ENCODE results near the gene SNTG2.

The SNTG2 gene

GRCh38 chr2:1082456-1083205 lies 132.0 kb downstream of the SNTG2 start:
- TF ChIP-seq TAF1 (IDR thresholded peaks at IDR 0.05; ENCODE audit: borderline replicate concordance, insufficient read depth, low read length) (no peak), REST (IDR thresholded peaks at IDR 0.05; ENCODE audit: insufficient read depth in 1 of 2, low read depth in 2 of 2, low read length in 2 of 2) (no peak), POLR2AphosphoS5 (IDR thresholded peaks at IDR 0.05; ENCODE audit: low read depth, low read length) (no peak), SIN3A (IDR thresholded peaks at IDR 0.05; ENCODE audit: borderline replicate concordance, insufficient read depth, low read length) (no peak), FOXP2 (optimal IDR thresholded peaks at IDR 0.05; ENCODE audit: borderline replicate concordance, extremely low read depth, extremely low read length, insufficient read depth) (no peak)

GRCh38 chr2:1088192-1088860 lies 137.7 kb downstream of the SNTG2 start:
- TF ChIP-seq TAF1 (IDR thresholded peaks at IDR 0.05; ENCODE audit: borderline replicate concordance, insufficient read depth, low read length) (no peak), REST (IDR thresholded peaks at IDR 0.05; ENCODE audit: insufficient read depth in 1 of 2, low read depth in 2 of 2, low read length in 2 of 2) (no peak), FOXP2 (optimal IDR thresholded peaks at IDR 0.05; ENCODE audit: borderline replicate concordance, extremely low read depth, extremely low read length, insufficient read depth) (no peak), POLR2AphosphoS5 (IDR thresholded peaks at IDR 0.05; ENCODE audit: low read depth, low read length) (no peak), SIN3A (IDR thresholded peaks at IDR 0.05; ENCODE audit: borderline replicate concordance, insufficient read depth, low read length) (no peak)

GRCh38 chr2:1088940-1089339 lies 138.3 kb downstream of the SNTG2 start:
- TF ChIP-seq SIN3A (IDR thresholded peaks at IDR 0.05; ENCODE audit: borderline replicate concordance, insufficient read depth, low read length) (no peak), REST (IDR thresholded peaks at IDR 0.05; ENCODE audit: insufficient read depth in 1 of 2, low read depth in 2 of 2, low read length in 2 of 2) (no peak), TAF1 (IDR thresholded peaks at IDR 0.05; ENCODE audit: borderline replicate concordance, insufficient read depth, low read length) (no peak), POLR2AphosphoS5 (IDR thresholded peaks at IDR 0.05; ENCODE audit: low read depth, low read length) (no peak), FOXP2 (optimal IDR thresholded peaks at IDR 0.05; ENCODE audit: borderline replicate concordance, extremely low read depth, extremely low read length, insufficient read depth) (no peak)

GRCh38 chr2:1091895-1092585 lies 141.4 kb downstream of the SNTG2 start:
- TF ChIP-seq TAF1 (IDR thresholded peaks at IDR 0.05; ENCODE audit: borderline replicate concordance, insufficient read depth, low read length) (no peak), REST (IDR thresholded peaks at IDR 0.05; ENCODE audit: insufficient read depth in 1 of 2, low read depth in 2 of 2, low read length in 2 of 2) (no peak), POLR2AphosphoS5 (IDR thresholded peaks at IDR 0.05; ENCODE audit: low read depth, low read length) (no peak), SIN3A (IDR thresholded peaks at IDR 0.05; ENCODE audit: borderline replicate concordance, insufficient read depth, low read length) (no peak), FOXP2 (optimal IDR thresholded peaks at IDR 0.05; ENCODE audit: borderline replicate concordance, extremely low read depth, extremely low read length, insufficient read depth) (no peak)
